ENCODE measurements around the gene NOM1. TPM values are rescaled to one million over a fixed set of nuclear protein-coding genes. Genes with fewer than 3 reads are reported as not detected.
A peak's percentile ranks its signal among the peaks of the same experiment; 100 is the strongest.

NOM1 gene
- total and polyA plus RNA-seq, 5 donors = 5.6 to 10.6 (median 7.5) TPM

DNA sequence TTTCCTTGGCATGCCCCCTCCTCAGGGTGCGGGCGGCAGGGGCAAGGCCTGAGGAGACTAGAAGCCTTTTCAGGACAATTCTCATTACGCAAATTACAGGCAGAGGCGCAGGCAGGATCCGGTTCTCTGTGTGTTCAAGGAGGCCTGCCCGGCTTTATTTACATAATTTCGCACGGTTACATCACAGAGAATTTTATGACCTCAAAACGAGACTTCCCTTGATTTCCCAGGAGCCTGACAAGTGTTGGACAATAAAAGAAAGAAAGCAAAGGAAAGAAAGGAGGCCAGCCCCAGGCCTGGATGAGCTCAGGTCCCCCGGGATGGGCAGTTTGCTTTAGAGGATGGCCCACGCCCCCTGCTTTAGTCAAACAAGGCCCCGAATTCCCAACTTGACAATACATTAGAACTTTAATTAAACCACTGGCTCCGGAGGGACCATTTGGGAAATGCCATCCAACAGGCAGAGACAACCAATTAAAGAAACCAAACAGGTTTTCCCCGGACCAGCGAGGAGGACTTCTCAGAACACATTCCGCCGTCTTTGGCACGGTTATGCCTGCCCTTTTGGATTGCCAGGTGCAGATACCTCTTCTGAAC is 58.1 kb downstream of the NOM1 start:
- ATAC-seq (no peak), DNase-seq (no peak)
- 19% methylated on average over 18 of the region's 18 CpGs for WGBS
- no peak overlapping the region for H3K27ac ChIP-seq (ENCODE audit: low read length)
- peaks cover 2% of the 10 kb centered on the region for H3K4me1 ChIP-seq (ENCODE audit: control insufficient read depth, insufficient read depth, low read length)
- no peaks in the 10 kb centered on the region for H3K9me3 ChIP-seq (ENCODE audit: control insufficient read depth, low read length)
- H3K27me3 ChIP-seq (ENCODE audit: control insufficient read depth, insufficient read depth) = peaks cover 4% of the 10 kb centered on the region
- intact Hi-C loops (cut with DNase I) = no loop called here
- no peak overlapping the region for H3K4me3 ChIP-seq (ENCODE audit: low read length)

DNA sequence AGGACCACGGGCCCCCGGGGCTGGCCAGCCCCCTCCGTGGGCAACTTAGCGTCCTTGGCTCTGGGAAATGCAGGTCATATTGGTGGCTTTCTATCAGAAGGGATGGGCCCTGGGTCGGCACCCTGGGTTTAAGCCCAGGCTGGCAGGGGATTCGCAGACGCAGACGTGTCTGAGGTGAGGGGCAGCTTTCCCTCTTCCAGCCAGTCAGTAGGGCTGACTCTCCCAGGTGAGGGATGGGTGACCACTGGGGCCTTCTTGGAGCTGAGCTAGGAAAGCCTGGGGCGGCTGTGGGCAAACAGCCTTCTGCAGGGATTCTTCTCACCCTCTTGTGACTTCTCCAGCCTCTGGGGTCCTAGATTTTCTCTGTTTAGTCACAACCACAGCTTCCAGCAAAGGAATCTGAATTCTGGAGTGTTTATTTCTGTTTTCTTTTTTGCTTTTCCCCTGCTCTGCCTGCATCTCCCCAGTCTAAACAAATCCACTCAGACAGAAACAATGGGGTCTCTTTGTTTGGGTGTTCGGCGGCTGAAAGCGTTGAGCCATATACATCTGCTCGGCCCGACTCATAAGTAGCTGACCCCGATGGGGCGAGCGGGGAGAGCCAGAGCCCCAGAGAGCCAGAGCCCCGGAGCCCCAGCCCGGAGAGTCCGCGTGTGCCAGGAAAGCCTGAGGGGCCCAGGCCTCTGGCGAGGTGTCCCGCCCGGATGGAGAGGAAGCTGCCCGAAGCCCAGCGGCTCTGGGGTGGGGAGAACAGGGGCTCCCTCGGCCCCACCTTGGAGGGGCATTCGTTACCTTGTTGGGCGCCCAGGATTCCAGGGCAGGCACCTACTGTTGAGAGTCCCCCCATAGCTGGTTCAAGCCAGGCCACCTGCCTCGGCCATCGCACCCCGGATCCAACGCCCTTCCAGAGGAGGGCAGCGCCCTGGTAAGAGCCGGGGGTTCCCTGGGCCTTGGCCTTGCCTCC is 59.0 kb downstream of the NOM1 start:
- Histone ChIP-seq H3K4me1 (ENCODE audit: control insufficient read depth, insufficient read depth, low read length) (no peaks in the 10 kb centered on the region), H3K4me3 (ENCODE audit: low read length) (no peak overlapping the region), H3K9me3 (ENCODE audit: control insufficient read depth, low read length) (no peaks in the 10 kb centered on the region), H3K27me3 (ENCODE audit: control insufficient read depth, insufficient read depth) (peaks cover 6% of the 10 kb centered on the region), H3K27ac (ENCODE audit: low read length) (no peak overlapping the region)
- intact Hi-C loops (cut with DNase I) = no loop called here
- no peak for ATAC-seq
- no peak for DNase-seq
- WGBS = 8% methylated on average over 35 of the region's 35 CpGs

DNA sequence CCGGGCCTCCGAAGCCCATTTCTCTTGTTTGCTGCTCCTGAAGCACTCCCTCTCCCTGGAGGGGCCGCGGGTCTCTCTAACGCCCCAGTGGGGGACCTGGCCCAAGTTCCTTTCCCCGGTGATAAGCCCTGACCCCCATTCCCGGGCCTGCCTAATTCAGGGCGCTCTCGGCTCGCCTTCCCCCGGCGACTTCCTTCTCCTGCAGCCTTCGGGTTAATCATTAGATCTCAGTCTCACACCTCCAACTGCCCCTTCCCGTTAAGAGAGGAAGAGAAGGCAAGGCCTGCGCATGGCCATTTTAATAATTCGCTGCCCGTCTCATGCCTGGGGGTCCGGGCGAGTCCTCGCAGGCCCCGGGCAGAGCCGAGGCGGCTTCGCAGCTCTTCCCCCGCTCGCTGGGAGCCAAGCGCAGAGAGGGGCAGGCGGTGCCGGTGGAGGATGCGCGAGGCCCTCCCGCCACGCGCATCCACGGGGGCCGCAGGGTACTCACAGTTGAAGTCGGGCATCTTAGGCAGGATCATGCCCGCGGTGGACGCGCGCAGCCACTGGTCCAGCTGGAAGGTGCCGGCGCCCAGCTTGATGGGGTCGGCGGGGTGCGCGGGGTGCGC is 59.8 kb downstream of the NOM1 start:
- ATAC-seq = no peak
- intact Hi-C loops (cut with DNase I) = no loop called here
- H3K9me3 ChIP-seq (ENCODE audit: control insufficient read depth, low read length) = no peaks in the 10 kb centered on the region
- peak overlapping the region; percentile 49 for H3K4me3 ChIP-seq (ENCODE audit: low read length)
- WGBS = 2% methylated on average over 49 of the region's 49 CpGs
- no peak overlapping the region for H3K27ac ChIP-seq (ENCODE audit: low read length)
- H3K27me3 ChIP-seq (ENCODE audit: control insufficient read depth, insufficient read depth) = peaks cover 6% of the 10 kb centered on the region
- H3K4me1 ChIP-seq (ENCODE audit: control insufficient read depth, insufficient read depth, low read length) = no peaks in the 10 kb centered on the region
- DNase-seq = no peak

DNA sequence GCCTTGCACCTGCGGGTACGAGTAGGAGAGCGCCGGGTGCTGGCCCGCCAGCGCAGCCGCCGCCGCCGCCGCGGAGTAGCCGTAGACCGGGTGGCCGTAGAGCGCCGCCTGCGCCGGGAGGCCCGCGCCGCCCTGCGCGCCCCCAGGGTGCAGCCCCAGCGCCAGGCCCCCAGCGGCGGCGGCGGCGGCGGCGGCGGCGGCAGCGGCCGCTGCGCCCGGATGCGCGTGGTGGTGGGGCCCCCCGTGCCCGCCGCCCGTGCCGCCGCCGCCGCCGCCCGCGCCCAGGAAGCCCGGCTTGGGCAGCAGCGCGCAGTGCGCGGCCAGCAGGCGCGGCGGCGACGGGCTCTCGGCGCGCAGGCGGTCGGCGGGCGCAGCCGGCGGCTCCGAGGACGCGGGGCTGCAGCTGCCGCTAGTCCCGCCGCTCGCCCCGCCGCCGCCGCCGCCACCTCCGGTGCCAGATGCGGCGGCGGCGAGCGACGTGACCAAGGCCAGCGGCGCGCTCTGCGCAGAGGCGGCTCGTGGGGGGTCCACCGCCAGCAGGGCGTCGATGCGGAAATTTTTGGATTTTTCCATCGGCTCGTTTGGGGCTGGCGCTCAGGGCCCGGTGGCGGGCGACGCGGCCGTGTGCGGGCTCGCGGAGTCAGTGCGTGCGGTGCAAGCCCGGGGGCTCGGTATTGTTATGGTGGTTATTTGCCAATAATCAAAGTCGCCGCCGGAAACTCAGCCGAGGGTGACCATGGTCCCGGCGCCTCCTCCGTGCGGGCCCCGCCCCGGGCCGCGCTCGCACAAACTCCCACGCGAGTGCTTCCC is 60.5 kb downstream of the NOM1 start:
- H3K9me3 ChIP-seq (ENCODE audit: control insufficient read depth, low read length) = no peaks in the 10 kb centered on the region
- WGBS = 1% methylated on average over 125 of the region's 130 CpGs
- intact Hi-C loops (cut with DNase I) = no loop called here
- peaks cover 6% of the 10 kb centered on the region for H3K27me3 ChIP-seq (ENCODE audit: control insufficient read depth, insufficient read depth)
- H3K27ac ChIP-seq (ENCODE audit: low read length) = no peak overlapping the region
- H3K4me3 ChIP-seq (ENCODE audit: low read length) = peak overlapping the region; percentile 49
- DNase-seq (no peak), ATAC-seq (peak in 1 of 2 donors; percentile 6)
- no peaks in the 10 kb centered on the region for H3K4me1 ChIP-seq (ENCODE audit: control insufficient read depth, insufficient read depth, low read length)

DNA sequence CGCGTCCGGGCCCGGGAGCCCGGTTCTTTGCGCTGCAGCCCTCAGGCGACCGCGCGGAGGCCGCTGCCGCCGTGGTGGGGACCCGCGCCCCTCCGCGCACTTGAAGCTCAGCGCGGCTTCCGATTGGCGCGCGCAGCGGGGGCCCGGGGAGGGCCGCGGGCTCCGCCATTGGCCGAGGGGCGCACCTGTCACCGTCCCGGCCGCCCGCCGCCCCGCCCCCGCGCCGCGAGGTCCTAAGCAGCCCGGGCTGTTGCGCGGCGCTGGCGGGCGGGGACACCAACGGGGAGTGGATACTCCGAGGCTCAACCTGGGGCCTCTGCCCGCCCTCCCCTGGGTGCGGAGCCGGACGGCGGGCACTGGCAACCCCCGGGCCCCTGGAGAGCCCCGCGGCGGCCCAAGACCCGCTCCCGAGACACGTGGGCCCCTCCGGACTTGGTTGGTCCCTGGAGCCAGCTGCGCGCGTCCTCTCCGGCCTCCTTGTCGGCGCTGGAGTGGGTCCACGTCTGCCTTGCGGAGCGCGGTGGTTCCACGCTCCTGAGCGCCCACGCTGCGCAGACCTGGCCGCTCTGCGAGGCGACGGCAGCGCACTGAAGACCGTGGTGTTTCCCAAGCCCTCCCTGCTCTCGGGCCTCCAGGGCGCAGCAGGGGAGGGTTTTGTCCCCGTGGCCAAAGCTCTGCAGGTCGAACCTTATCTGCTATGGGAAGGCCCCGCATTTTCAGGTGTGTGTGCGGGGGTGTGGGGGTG is 61.2 kb downstream of the NOM1 start, which contains the start of gene MNX1:
MNX1 (minus strand) TSS at position 76 of the 745 bp plus-strand sequence. CDS start 313 bp downstream, outside the sequence.
- under 1% methylated on average over 87 of the region's 87 CpGs for WGBS
- Histone ChIP-seq H3K27me3 (ENCODE audit: control insufficient read depth, insufficient read depth) (peaks cover 6% of the 10 kb centered on the region), H3K9me3 (ENCODE audit: control insufficient read depth, low read length) (no peaks in the 10 kb centered on the region), H3K4me1 (ENCODE audit: control insufficient read depth, insufficient read depth, low read length) (no peaks in the 10 kb centered on the region), H3K27ac (ENCODE audit: low read length) (no peak within 1 kb of the TSS), H3K4me3 (ENCODE audit: low read length) (peak within 1 kb of the TSS; percentile 49)
- intact Hi-C loops (cut with DNase I) = no loop called here
- DNase-seq (peak in 1 of 3 donors; percentile 82), ATAC-seq (peak; percentile 83 to 85)

DNA sequence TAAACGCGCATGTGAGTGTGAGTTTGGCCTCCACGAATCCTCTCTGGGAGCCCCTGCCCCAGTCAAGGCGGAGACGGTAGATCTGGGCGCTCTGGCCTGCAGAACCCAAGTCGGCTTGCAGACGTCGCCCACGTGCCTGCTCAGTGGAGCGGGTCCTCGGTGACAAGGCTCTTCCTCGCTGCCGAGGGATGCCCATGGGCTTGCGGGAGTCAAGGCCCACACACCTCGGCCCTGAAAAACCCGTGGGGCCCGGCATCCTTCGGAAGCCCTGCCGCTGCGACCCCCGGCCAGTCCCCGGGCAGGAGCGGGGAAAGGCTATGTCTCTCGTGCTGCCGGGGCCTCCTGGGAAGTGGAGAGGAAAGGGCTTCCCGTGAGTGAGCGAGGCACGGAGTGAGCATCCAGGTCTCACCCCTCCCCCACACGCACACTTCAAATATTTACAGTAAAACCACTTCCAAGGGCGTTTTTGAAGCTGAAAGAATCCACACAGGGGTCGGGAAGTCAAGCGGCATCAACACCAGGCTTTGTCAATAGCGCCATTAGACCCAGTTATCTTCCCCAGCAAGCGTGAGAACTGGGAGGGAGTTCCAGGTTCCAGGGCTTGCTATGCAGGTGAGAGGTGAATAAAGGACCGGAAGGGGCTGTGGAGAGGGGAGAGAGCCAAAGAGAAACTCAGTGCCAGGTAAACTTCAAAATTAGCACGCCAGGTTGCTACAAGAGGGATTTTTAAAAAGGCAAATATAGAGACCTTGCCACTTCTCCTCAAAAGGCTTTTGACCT is 62.0 kb downstream of the NOM1 start:
- no peak for DNase-seq

DNA sequence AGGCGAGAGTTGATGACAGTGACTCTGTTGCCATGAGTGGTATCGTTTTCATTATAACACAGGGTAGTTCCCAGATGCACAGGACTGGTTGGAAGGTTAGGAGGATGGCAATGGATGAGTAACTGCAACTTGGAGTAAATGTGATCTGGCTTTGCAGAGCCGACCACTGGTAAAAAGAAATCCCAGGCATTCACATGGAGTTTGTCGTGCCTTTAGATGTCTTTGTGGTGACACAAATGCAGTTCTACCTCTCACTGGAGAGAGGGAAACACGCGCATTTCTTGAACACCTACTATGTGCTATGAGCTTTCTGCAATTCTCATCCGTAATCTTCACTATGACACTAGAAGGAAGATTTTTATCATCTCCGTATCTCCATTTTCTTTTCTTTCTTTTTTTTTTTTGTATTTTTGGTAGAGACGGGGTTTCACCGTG is 62.6 kb downstream of the NOM1 start:
- H3K27me3 ChIP-seq (ENCODE audit: control insufficient read depth, insufficient read depth) = peaks cover 6% of the 10 kb centered on the region
- intact Hi-C loops (cut with DNase I) = no loop called here

More for the DNA sequence above, 62.0 kb downstream of the NOM1 start:
- H3K4me3 ChIP-seq (ENCODE audit: low read length) = no peak overlapping the region
- no peak overlapping the region for H3K27ac ChIP-seq (ENCODE audit: low read length)
- ATAC-seq = no peak
- 1% methylated on average over 37 of the region's 37 CpGs for WGBS
- no peaks in the 10 kb centered on the region for H3K4me1 ChIP-seq (ENCODE audit: control insufficient read depth, insufficient read depth, low read length)
- no peaks in the 10 kb centered on the region for H3K9me3 ChIP-seq (ENCODE audit: control insufficient read depth, low read length)
- intact Hi-C loops (cut with DNase I) = no loop called here
- H3K27me3 ChIP-seq (ENCODE audit: control insufficient read depth, insufficient read depth) = peaks cover 6% of the 10 kb centered on the region

DNA sequence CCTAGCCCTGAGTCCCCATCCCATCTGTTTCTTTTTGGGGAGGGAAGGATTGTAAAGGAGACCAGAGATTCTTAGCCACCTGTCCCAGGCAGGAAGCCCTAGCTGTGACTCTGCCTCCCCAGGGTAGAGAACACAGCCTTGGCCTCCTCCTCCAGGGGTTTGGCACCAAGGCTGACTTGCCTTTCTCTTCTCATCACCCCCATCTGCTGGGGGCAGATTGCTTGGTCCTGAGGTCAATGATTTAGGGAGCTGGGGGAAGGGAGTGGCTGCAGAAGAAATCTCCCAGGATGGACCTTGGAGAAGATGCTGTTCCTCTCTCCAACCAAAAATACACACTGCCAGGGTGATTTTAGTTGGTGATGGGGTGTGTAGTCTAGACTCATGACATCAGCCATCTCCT is 63.6 kb downstream of the NOM1 start:
- H3K9me3 ChIP-seq (ENCODE audit: control insufficient read depth, low read length) = no peaks in the 10 kb centered on the region
- H3K27me3 ChIP-seq (ENCODE audit: control insufficient read depth, insufficient read depth) = peaks cover 2% of the 10 kb centered on the region
- no peak overlapping the region for H3K27ac ChIP-seq (ENCODE audit: low read length)
- H3K4me3 ChIP-seq (ENCODE audit: low read length) = no peak overlapping the region
- H3K4me1 ChIP-seq (ENCODE audit: control insufficient read depth, insufficient read depth, low read length) = no peaks in the 10 kb centered on the region
- ATAC-seq (no peak), DNase-seq (no peak)
- intact Hi-C loops (cut with DNase I) = no loop called here

More for the DNA sequence above, 62.6 kb downstream of the NOM1 start:
- WGBS = 8% methylated on average over 10 of the region's 10 CpGs
- Histone ChIP-seq H3K4me1 (ENCODE audit: control insufficient read depth, insufficient read depth, low read length) (no peaks in the 10 kb centered on the region), H3K9me3 (ENCODE audit: control insufficient read depth, low read length) (no peaks in the 10 kb centered on the region), H3K4me3 (ENCODE audit: low read length) (no peak overlapping the region), H3K27ac (ENCODE audit: low read length) (no peak overlapping the region)
- DNase-seq = no peak
- ATAC-seq = no peak

DNA sequence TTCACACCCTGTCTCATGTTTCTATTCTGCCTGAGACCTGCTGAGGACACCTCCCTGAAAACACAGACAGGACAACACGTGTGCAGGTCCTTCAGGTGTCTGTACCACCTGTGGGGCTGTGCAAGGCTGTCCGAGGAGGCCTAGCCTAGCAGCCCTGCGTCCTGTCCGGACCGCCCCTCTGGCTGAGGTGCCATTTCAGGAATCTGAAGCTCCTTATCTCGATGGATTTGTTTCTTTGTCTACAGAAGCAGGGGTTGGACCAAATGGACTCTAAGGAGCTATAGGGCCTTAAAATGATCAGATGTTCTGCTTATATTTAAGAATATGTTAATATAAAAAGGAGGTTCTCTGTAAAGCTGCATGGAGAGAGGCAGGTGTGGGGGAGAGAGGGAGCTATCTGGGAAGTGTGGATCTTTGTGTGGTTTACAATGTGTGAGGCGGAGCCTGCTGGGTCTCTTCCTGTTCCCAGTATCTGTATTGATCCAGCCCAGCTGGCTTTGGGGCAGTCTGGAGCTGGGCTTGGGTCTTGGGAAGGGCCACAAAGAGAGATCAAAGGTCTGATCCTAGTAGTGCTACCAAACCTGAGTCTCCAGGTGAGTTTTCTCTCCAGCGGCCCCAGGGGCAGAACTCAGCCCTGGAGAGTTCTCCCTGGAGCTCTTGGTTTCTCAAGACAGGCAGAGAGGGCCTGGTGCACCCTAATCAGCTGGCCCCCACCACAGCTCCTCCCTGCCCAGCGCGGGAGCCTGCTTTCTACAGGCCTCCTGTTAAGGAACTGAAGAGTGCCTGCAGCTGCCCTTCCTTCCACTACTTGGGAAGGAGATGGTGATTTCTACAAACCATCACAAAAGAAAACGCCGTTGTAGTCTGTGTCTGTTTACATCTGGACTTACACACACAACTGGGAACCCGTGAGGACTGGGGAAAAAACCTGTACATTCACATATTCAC is 64.4 kb downstream of the NOM1 start:
- DNase-seq = no peak
- H3K4me1 ChIP-seq (ENCODE audit: control insufficient read depth, insufficient read depth, low read length) = no peaks in the 10 kb centered on the region
- no peaks in the 10 kb centered on the region for H3K9me3 ChIP-seq (ENCODE audit: control insufficient read depth, low read length)
- no peak overlapping the region for H3K4me3 ChIP-seq (ENCODE audit: low read length)
- WGBS = 17% methylated on average over 13 of the region's 13 CpGs
- ATAC-seq = no peak
- peaks cover 2% of the 10 kb centered on the region for H3K27me3 ChIP-seq (ENCODE audit: control insufficient read depth, insufficient read depth)
- H3K27ac ChIP-seq (ENCODE audit: low read length) = no peak overlapping the region
- intact Hi-C loops (cut with DNase I) = no loop called here
